ENCODE measurements around the gene UNC50. TPM values are rescaled to one million over a fixed set of nuclear protein-coding genes. Genes with fewer than 3 reads are reported as not detected.

The UNC50 gene
- total RNA-seq, 1 donor from 2014 or later: 33.0 TPM

GRCh38 chr2:98582523-98582922 lies 25.9 kb upstream of the UNC50 start:
- Mint-ChIP-seq H3K36me3 (ENCODE audit: low read depth, unreplicated experiment) (peaks cover 23% of the 10 kb centered on the region), H3K4me1 (ENCODE audit: unreplicated experiment) (no peaks in the 10 kb centered on the region), H3K27me3 (ENCODE audit: unreplicated experiment) (peaks cover 4% of the 10 kb centered on the region), H3K4me3 (ENCODE audit: unreplicated experiment) (no peak overlapping the region), H3K9me3 (ENCODE audit: unreplicated experiment) (no peaks in the 10 kb centered on the region), H3K27ac (ENCODE audit: unreplicated experiment) (no peak overlapping the region)
- no peak for DNase-seq (ENCODE audit: low spot score)
- TF ChIP-seq CTCF (IDR thresholded peaks at IDR 0.05; ENCODE audit: unreplicated experiment): no peak

- no peak for DNase-seq (ENCODE audit: low spot score)
- Mint-ChIP-seq H3K4me1 (ENCODE audit: unreplicated experiment) (no peaks in the 10 kb centered on the region), H3K36me3 (ENCODE audit: low read depth, unreplicated experiment) (peaks cover 16% of the 10 kb centered on the region), H3K4me3 (ENCODE audit: unreplicated experiment) (no peak overlapping the region), H3K27me3 (ENCODE audit: unreplicated experiment) (peaks cover 4% of the 10 kb centered on the region), H3K9me3 (ENCODE audit: unreplicated experiment) (no peaks in the 10 kb centered on the region), H3K27ac (ENCODE audit: unreplicated experiment) (no peak overlapping the region)
- no peak for TF ChIP-seq CTCF (IDR thresholded peaks at IDR 0.05; ENCODE audit: unreplicated experiment)
These were observed 25.1 kb upstream of the UNC50 start for GRCh38 chr2:98583276-98583675.

- Mint-ChIP-seq H3K9me3 (ENCODE audit: unreplicated experiment) (no peaks in the 10 kb centered on the region), H3K27ac (ENCODE audit: unreplicated experiment) (no peak overlapping the region), H3K27me3 (ENCODE audit: unreplicated experiment) (peaks cover 2% of the 10 kb centered on the region), H3K4me3 (ENCODE audit: unreplicated experiment) (no peak overlapping the region), H3K4me1 (ENCODE audit: unreplicated experiment) (no peaks in the 10 kb centered on the region), H3K36me3 (ENCODE audit: low read depth, unreplicated experiment) (peaks cover 16% of the 10 kb centered on the region)
- no peak for DNase-seq (ENCODE audit: low spot score)
- TF ChIP-seq CTCF (IDR thresholded peaks at IDR 0.05; ENCODE audit: unreplicated experiment): no peak
These were observed 24.4 kb upstream of the UNC50 start for GRCh38 chr2:98583816-98584618.

- peak overlapping the region; percentile 38 for H3K4me3 Mint-ChIP-seq (ENCODE audit: unreplicated experiment)
- H3K27me3 Mint-ChIP-seq (ENCODE audit: unreplicated experiment): peaks cover 2% of the 10 kb centered on the region
- no peak for DNase-seq (ENCODE audit: low spot score)
- no peaks in the 10 kb centered on the region for H3K9me3 Mint-ChIP-seq (ENCODE audit: unreplicated experiment)
- TF ChIP-seq CTCF (IDR thresholded peaks at IDR 0.05; ENCODE audit: unreplicated experiment): no peak
- no peaks in the 10 kb centered on the region for H3K4me1 Mint-ChIP-seq (ENCODE audit: unreplicated experiment)
- no peak overlapping the region for H3K27ac Mint-ChIP-seq (ENCODE audit: unreplicated experiment)
- peaks cover 16% of the 10 kb centered on the region for H3K36me3 Mint-ChIP-seq (ENCODE audit: low read depth, unreplicated experiment)
These were observed 23.0 kb upstream of the UNC50 start for GRCh38 chr2:98585386-98585785.

- TF ChIP-seq CTCF (IDR thresholded peaks at IDR 0.05; ENCODE audit: unreplicated experiment): no peak
- Mint-ChIP-seq H3K36me3 (ENCODE audit: low read depth, unreplicated experiment) (peaks cover 12% of the 10 kb centered on the region), H3K4me3 (ENCODE audit: unreplicated experiment) (no peak overlapping the region), H3K4me1 (ENCODE audit: unreplicated experiment) (peaks cover 5% of the 10 kb centered on the region), H3K9me3 (ENCODE audit: unreplicated experiment) (no peaks in the 10 kb centered on the region), H3K27me3 (ENCODE audit: unreplicated experiment) (peaks cover 2% of the 10 kb centered on the region), H3K27ac (ENCODE audit: unreplicated experiment) (no peak overlapping the region)
- DNase-seq (ENCODE audit: low spot score): no peak
These were observed 21.7 kb upstream of the UNC50 start for GRCh38 chr2:98586551-98587140.
